Measurements from ENCODE around the gene ADAMTS16.

GRCh38 chr5:5356765-5357164, 216.6 kb downstream of the ADAMTS16 start:
- TF ChIP-seq POLR2A (IDR thresholded peaks at IDR 0.05) = no peak
- no peak for TF ChIP-seq CTCF (IDR thresholded peaks at IDR 0.05)

Data from esophagus squamous epithelium (tissue), 4 donors.